ENCODE results near the gene YPEL1. TPM values are rescaled to one million over a fixed set of nuclear protein-coding genes. Genes with fewer than 3 reads are reported as not detected.
"Not testable (repeated sequence)": the region's sequence is repeated elsewhere in the genome, so short reads cannot be mapped to it uniquely, and the experiment has no call there.

The YPEL1 gene
- total and polyA plus RNA-seq, 10 of the 15 experiments (the other 5 are each of a cell fraction or from before 2014, with no cell fraction given) = 0.13 to 5.0 (median 1.6) TPM

DNA sequence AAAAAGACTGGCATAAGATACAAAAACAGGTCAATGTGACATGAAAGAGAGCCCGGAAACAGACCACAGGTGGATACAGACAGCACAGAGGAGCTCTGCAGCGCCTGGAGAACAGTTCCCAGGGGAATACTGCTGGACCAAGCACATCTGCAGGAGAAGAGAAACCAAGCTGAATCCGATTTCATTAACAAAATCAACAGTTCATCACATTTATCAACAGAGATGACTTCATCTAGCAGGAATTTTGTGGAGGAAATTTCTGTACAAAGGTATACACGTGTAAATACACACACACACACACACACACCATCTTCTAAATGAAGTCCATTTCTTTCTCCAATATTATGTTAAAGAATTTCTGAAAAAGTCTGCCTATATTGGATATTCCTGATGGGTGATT is 17.1 kb downstream of the YPEL1 start:
- Histone ChIP-seq H3K36me3 (ENCODE audit: control insufficient read depth in 2 of 2, insufficient read depth in 2 of 2, low read length in 1 of 2) (no peaks in the 10 kb centered on the region), H3K9me3 (replicated peaks; ENCODE audit: control insufficient read depth, insufficient read depth, low read length) (no peaks in the 10 kb centered on the region), H3K4me1 (ENCODE audit: control insufficient read depth, insufficient read depth, low read length) (no peaks in the 10 kb centered on the region), H4K20me1 (ENCODE audit: control insufficient read depth, insufficient read depth) (no peaks in the 10 kb centered on the region), H3K9ac (ENCODE audit: control insufficient read depth, insufficient read depth, low read length) (no peak overlapping the region), H2AFZ (ENCODE audit: control insufficient read depth, low read depth, low read length) (no peak overlapping the region), H3K79me2 (ENCODE audit: control insufficient read depth, insufficient read depth, low read length) (no peaks in the 10 kb centered on the region), H3K27me3 (replicated peaks in 1 of 2; ENCODE audit: control insufficient read depth in 2 of 2, insufficient read depth in 2 of 2, low read length in 1 of 2) (no peaks in the 10 kb centered on the region), H3K4me3 (no peak overlapping the region), H3K4me2 (ENCODE audit: control insufficient read depth, insufficient read depth) (no peak overlapping the region), H3K27ac (ENCODE audit: control insufficient read depth, insufficient read depth) (no peak overlapping the region)
- no peak for TF ChIP-seq SMARCA5 (IDR thresholded peaks at IDR 0.05)
- no peak for TF ChIP-seq TBL1XR1 (IDR thresholded peaks at IDR 0.05; ENCODE audit: low read depth, low read length)
- no peak for TF ChIP-seq IRF4 (IDR thresholded peaks at IDR 0.05; ENCODE audit: low read depth, low read length)
- TF ChIP-seq, protein P1, sequence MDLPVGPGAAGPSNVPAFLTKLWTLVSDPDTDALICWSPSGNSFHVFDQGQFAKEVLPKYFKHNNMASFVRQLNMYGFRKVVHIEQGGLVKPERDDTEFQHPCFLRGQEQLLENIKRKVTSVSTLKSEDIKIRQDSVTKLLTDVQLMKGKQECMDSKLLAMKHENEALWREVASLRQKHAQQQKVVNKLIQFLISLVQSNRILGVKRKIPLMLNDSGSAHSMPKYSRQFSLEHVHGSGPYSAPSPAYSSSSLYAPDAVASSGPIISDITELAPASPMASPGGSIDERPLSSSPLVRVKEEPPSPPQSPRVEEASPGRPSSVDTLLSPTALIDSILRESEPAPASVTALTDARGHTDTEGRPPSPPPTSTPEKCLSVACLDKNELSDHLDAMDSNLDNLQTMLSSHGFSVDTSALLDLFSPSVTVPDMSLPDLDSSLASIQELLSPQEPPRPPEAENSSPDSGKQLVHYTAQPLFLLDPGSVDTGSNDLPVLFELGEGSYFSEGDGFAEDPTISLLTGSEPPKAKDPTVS (IDR thresholded peaks at IDR 0.05; ENCODE audit: low read depth, low read length) = no peak
- no peak for TF ChIP-seq RFX5 (IDR thresholded peaks at IDR 0.05; ENCODE audit: low read depth, low read length)
- no peak for TF ChIP-seq STAT3 (IDR thresholded peaks at IDR 0.05; ENCODE audit: low read depth, low read length)
- TF ChIP-seq, protein P2, sequence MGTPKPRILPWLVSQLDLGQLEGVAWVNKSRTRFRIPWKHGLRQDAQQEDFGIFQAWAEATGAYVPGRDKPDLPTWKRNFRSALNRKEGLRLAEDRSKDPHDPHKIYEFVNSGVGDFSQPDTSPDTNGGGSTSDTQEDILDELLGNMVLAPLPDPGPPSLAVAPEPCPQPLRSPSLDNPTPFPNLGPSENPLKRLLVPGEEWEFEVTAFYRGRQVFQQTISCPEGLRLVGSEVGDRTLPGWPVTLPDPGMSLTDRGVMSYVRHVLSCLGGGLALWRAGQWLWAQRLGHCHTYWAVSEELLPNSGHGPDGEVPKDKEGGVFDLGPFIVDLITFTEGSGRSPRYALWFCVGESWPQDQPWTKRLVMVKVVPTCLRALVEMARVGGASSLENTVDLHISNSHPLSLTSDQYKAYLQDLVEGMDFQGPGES (IDR thresholded peaks at IDR 0.05) = no peak
- no peak for TF ChIP-seq PAX5 (IDR thresholded peaks at IDR 0.05; ENCODE audit: borderline replicate concordance, low read depth, low read length)
- TF ChIP-seq CBX3 (IDR thresholded peaks at IDR 0.05; ENCODE audit: borderline replicate concordance, low read depth) = no peak
- ChIA-PET POLR2A (interaction anchor here (0.6 kb wide), 1 partner anchor 222 kb away, joined by 3 read pairs; no protein-coding TSS in a partner anchor), RAD21 (ENCODE audit: unreplicated experiment) (interaction anchor here (1.2 kb wide), 1 partner anchor 79 kb away, joined by 3 read pairs; no protein-coding TSS in a partner anchor), SMC1A (ENCODE audit: uncharacterized antibody, unreplicated experiment) (interaction anchor here (0.5 to 1.3 kb wide), 4 partner anchors 44 to 234 kb away, joined by 3 to 4 read pairs (median 3); partner anchors contain the start of gene PPM1F), CTCF (interaction anchor here (0.9 to 1.7 kb wide), 5 partner anchors 9 to 234 kb away, joined by 3 to 4 read pairs (median 3); partner anchors contain the start of gene PPM1F)
- DNase-seq (ENCODE audit: low read depth, low spot score) (no peak), ATAC-seq (no peak), FAIRE-seq (no peak)
- BruUV-seq (replicated peaks) = no TSS peak
- in situ Hi-C loops (cut with MboI) = loop anchor here (5.0 to 25.0 kb wide), 2 partner anchors 1021 to 1194 kb away; no protein-coding TSS in a partner anchor
- intact Hi-C loops (cut with micrococcal nuclease; ENCODE audit: unreplicated experiment) = no loop called here
- 25% methylated on average over 4 of the region's 4 CpGs for WGBS (ENCODE audit: insufficient coverage, insufficient replicate concordance, low lambda C conversion rate, missing lambda C conversion rate)

DNA sequence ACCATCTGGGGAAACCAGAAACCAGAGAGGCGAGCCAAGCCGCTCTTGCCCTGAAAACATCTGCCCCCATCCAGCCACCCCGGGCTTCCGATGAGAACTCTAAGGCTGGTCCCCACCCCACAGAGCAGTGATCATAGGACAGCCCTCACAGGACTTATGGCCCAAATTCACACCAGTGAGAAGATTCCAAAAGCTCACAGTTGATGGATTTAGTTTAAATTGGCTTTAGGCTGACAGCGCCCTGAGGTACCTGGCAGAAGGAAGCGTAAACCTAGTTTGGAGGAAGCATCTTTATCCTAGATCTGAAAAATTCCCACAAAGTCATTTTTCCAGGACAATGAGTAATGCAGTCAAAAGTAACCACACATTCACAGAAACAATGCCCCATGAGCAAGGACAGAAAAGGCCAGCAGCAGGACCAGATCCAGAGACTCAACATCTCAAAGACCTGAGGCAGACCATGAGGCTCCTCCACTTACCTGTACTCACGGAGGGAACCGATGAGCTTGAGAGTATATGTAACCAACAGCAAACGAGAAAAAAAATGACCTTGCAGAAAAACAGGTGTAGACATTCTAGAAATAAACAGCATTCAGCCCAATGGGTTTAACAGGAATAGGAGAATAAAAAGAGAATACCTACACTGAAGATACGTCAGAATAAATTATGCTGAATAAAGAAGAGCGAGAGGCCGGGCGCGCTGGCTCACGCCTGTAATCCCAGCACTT is 19.0 kb downstream of the YPEL1 start:
- RAD21 ChIA-PET (ENCODE audit: unreplicated experiment); H3K27ac ChIP-seq (ENCODE audit: control insufficient read depth, insufficient read depth); DNase-seq (ENCODE audit: low read depth, low spot score); H3K9me3 ChIP-seq (replicated peaks; ENCODE audit: control insufficient read depth, insufficient read depth, low read length); H3K9ac ChIP-seq (ENCODE audit: control insufficient read depth, insufficient read depth, low read length); H3K79me2 ChIP-seq (ENCODE audit: control insufficient read depth, insufficient read depth, low read length); ATAC-seq; H4K20me1 ChIP-seq (ENCODE audit: control insufficient read depth, insufficient read depth); H3K4me3 ChIP-seq; H3K27me3 ChIP-seq (replicated peaks in 1 of 2; ENCODE audit: control insufficient read depth in 2 of 2, insufficient read depth in 2 of 2, low read length in 1 of 2); intact Hi-C loops (cut with micrococcal nuclease; ENCODE audit: unreplicated experiment); BruUV-seq (replicated peaks); SMC1A ChIA-PET (ENCODE audit: uncharacterized antibody, unreplicated experiment); H3K4me1 ChIP-seq (ENCODE audit: control insufficient read depth, insufficient read depth, low read length); H3K36me3 ChIP-seq (ENCODE audit: control insufficient read depth in 2 of 2, insufficient read depth in 2 of 2, low read length in 1 of 2); FAIRE-seq; H2AFZ ChIP-seq (ENCODE audit: control insufficient read depth, low read depth, low read length); H3K4me2 ChIP-seq (ENCODE audit: control insufficient read depth, insufficient read depth): not testable (repeated sequence)
- ChIA-PET POLR2A (interaction anchor here (0.6 kb wide), 1 partner anchor 21 kb away, joined by 3 read pairs; no protein-coding TSS in a partner anchor), CTCF (interaction anchor here (1.3 kb wide), 1 partner anchor 9 kb away, joined by 4 read pairs; no protein-coding TSS in a partner anchor)
- WGBS (ENCODE audit: insufficient coverage, insufficient replicate concordance, low lambda C conversion rate, missing lambda C conversion rate) = 74% methylated on average over 13 of the region's 15 CpGs
- in situ Hi-C loops (cut with MboI) = loop anchor here (5.0 to 25.0 kb wide), 2 partner anchors 1019 to 1196 kb away; no protein-coding TSS in a partner anchor

All from GM12878 (cell line).